Astrocyte (in vitro differentiated cells and primary cell): ENCODE measurements around the gene CCR2.

ENCODE experiments used
- EZH2 ChIP-seq: IDR thresholded peaks from 2 replicates; pipeline ENCODE4 v1.6.1; 2012; ENCODE audit warnings: mild to moderate bottlenecking, low read length, inconsistent platforms; ENCODE audit not compliant: insufficient read depth
- TF ChIP-seq, protein P1 (sequence below): IDR thresholded peaks from 2 replicates; pipeline ENCODE4 v1.5.1; 2011; ENCODE audit warnings: low read depth, mild to moderate bottlenecking, inconsistent platforms, low read length, moderate library complexity; ENCODE audit not compliant: insufficient read depth

GRCh38 chr3:46349484-46350261 is 4.2 kb upstream of the CCR2 start:
- TF ChIP-seq, protein P1, sequence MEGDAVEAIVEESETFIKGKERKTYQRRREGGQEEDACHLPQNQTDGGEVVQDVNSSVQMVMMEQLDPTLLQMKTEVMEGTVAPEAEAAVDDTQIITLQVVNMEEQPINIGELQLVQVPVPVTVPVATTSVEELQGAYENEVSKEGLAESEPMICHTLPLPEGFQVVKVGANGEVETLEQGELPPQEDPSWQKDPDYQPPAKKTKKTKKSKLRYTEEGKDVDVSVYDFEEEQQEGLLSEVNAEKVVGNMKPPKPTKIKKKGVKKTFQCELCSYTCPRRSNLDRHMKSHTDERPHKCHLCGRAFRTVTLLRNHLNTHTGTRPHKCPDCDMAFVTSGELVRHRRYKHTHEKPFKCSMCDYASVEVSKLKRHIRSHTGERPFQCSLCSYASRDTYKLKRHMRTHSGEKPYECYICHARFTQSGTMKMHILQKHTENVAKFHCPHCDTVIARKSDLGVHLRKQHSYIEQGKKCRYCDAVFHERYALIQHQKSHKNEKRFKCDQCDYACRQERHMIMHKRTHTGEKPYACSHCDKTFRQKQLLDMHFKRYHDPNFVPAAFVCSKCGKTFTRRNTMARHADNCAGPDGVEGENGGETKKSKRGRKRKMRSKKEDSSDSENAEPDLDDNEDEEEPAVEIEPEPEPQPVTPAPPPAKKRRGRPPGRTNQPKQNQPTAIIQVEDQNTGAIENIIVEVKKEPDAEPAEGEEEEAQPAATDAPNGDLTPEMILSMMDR: no peak
- no peak for TF ChIP-seq EZH2
